ENCODE measurements around the gene ATP6V0A4. TPM values are rescaled to one million over a fixed set of nuclear protein-coding genes. Genes with fewer than 3 reads are reported as not detected.

The ATP6V0A4 gene
- total and polyA plus RNA-seq, 8 donors: 0.09 to 0.56 (median 0.23) TPM; not detected in 1

GRCh38 chr7:138838166-138838565 is 40.2 kb upstream of the ATP6V0A4 start:
- no peaks in the 10 kb centered on the region for H3K27me3 ChIP-seq
- H3K9me3 ChIP-seq: no peaks in the 10 kb centered on the region
- ATAC-seq (no peak), DNase-seq (no peak), FAIRE-seq (no peak)
- no peak for TF ChIP-seq CTCF (IDR thresholded peaks at IDR 0.05)
- intact Hi-C loops (cut with DNase I): no loop called here
- WGBS, 2 donors: 89 to 90% methylated on average over 9 of the region's 9 CpGs
- no peak overlapping the region for H3K27ac ChIP-seq
- no peaks in the 10 kb centered on the region for H3K4me1 ChIP-seq
- H3K4me3 ChIP-seq: no peak overlapping the region
- peaks cover 0 to 21% (median 0%) of the 10 kb centered on the region in 3 donors for H3K36me3 ChIP-seq

- H3K4me1 ChIP-seq: no peaks in the 10 kb centered on the region
- ATAC-seq: no peak
- no peak for DNase-seq
- H3K4me3 ChIP-seq: no peak overlapping the region
- H3K27ac ChIP-seq: no peak overlapping the region
- no peak for TF ChIP-seq CTCF (IDR thresholded peaks at IDR 0.05)
- H3K36me3 ChIP-seq: peaks cover 0 to 21% (median 0%) of the 10 kb centered on the region in 3 donors
- H3K27me3 ChIP-seq: no peaks in the 10 kb centered on the region
- intact Hi-C loops (cut with DNase I): no loop called here
- WGBS, 2 donors: 88 to 91% methylated on average over 13 of the region's 13 CpGs
- no peak for FAIRE-seq
- no peaks in the 10 kb centered on the region for H3K9me3 ChIP-seq
These were observed 39.6 kb upstream of the ATP6V0A4 start for GRCh38 chr7:138837627-138838026.

- 95 to 96% methylated on average over 11 of the region's 11 CpGs for WGBS, 2 donors
- FAIRE-seq (no peak), ATAC-seq (no peak), DNase-seq (no peak)
- Histone ChIP-seq H3K4me1 (no peaks in the 10 kb centered on the region), H3K4me3 (no peak overlapping the region), H3K27ac (no peak overlapping the region), H3K27me3 (no peaks in the 10 kb centered on the region), H3K9me3 (no peaks in the 10 kb centered on the region), H3K36me3 (peaks cover 0 to 21% (median 0%) of the 10 kb centered on the region in 3 donors)
- TF ChIP-seq CTCF (IDR thresholded peaks at IDR 0.05): no peak
- intact Hi-C loops (cut with DNase I): no loop called here
These were observed 37.1 kb upstream of the ATP6V0A4 start for GRCh38 chr7:138835087-138835486.

- no peak for FAIRE-seq
- Histone ChIP-seq H3K4me1 (no peaks in the 10 kb centered on the region), H3K27ac (no peak overlapping the region), H3K9me3 (no peaks in the 10 kb centered on the region), H3K4me3 (no peak overlapping the region), H3K27me3 (no peaks in the 10 kb centered on the region), H3K36me3 (peaks cover 0 to 21% (median 0%) of the 10 kb centered on the region in 3 donors)
- ATAC-seq: no peak
- WGBS, 2 donors: 95 to 97% methylated on average over 9 of the region's 9 CpGs
- no peak for TF ChIP-seq CTCF (IDR thresholded peaks at IDR 0.05)
- intact Hi-C loops (cut with DNase I): no loop called here
- no peak for DNase-seq
These were observed 36.6 kb upstream of the ATP6V0A4 start for GRCh38 chr7:138834583-138834982.

GRCh38 chr7:138833596-138833995 is 35.6 kb upstream of the ATP6V0A4 start:
- TF ChIP-seq CTCF (IDR thresholded peaks at IDR 0.05): no peak
- 82% methylated on average over 5 of the region's 5 CpGs for WGBS, 2 donors
- intact Hi-C loops (cut with DNase I): no loop called here

More at GRCh38 chr7:138833596-138833995, 35.6 kb upstream of the ATP6V0A4 start:
- no peak overlapping the region for H3K27ac ChIP-seq
- no peak for FAIRE-seq
- DNase-seq: no peak
- ATAC-seq: no peak
- H3K9me3 ChIP-seq: no peaks in the 10 kb centered on the region
- no peaks in the 10 kb centered on the region for H3K27me3 ChIP-seq
- no peaks in the 10 kb centered on the region for H3K4me1 ChIP-seq
- peaks cover 0 to 21% (median 0%) of the 10 kb centered on the region in 3 donors for H3K36me3 ChIP-seq
- no peak overlapping the region for H3K4me3 ChIP-seq
